Ishikawa (cell line): ENCODE data around the gene MAPK8IP2.

Experiments
- CEBPB ChIP-seq: IDR thresholded peaks from 2 replicates; pipeline ENCODE4 v1.6.1; 2012
- CREB1 ChIP-seq: IDR thresholded peaks from 2 replicates; pipeline ENCODE4 v1.6.1; 2012; ENCODE audit warnings: low read depth
- EGR1 ChIP-seq: IDR thresholded peaks from 2 replicates; pipeline ENCODE4 v1.6.1; 2012
- EP300 ChIP-seq: IDR thresholded peaks from 2 replicates; pipeline ENCODE4 v1.6.1; 2012; ENCODE audit warnings: borderline replicate concordance
- FOXM1 ChIP-seq: IDR thresholded peaks from 2 replicates; pipeline ENCODE4 v1.6.1; 2012; ENCODE audit warnings: low read depth, borderline replicate concordance
- NFIC ChIP-seq: IDR thresholded peaks from 2 replicates; pipeline ENCODE4 v1.6.1; 2012
- RAD21 ChIP-seq: IDR thresholded peaks from 2 replicates; pipeline ENCODE4 v1.6.1; 2012; ENCODE audit warnings: low read depth
- TAF1 ChIP-seq: IDR thresholded peaks from 2 replicates; pipeline ENCODE4 v1.6.1; 2012; ENCODE audit warnings: low read depth, mild to moderate bottlenecking
- TCF12 ChIP-seq: IDR thresholded peaks from 2 replicates; pipeline ENCODE4 v1.6.1; 2012; ENCODE audit warnings: low read depth
- TEAD4 ChIP-seq: IDR thresholded peaks from 2 replicates; pipeline ENCODE4 v1.6.1; 2012
- YY1 ChIP-seq: IDR thresholded peaks from 2 replicates; pipeline ENCODE4 v1.6.1; 2012; ENCODE audit warnings: low read depth
- ZBTB7A ChIP-seq: IDR thresholded peaks from 2 replicates; pipeline ENCODE4 v1.6.1; 2012; ENCODE audit warnings: low read depth
- TF ChIP-seq, protein P1 (sequence below): IDR thresholded peaks from 2 replicates; pipeline ENCODE4 v1.6.1; 2012
- TF ChIP-seq, protein P2 (sequence below): IDR thresholded peaks from 2 replicates; pipeline ENCODE4 v1.6.1; 2012
- TF ChIP-seq, protein P3 (sequence below): IDR thresholded peaks from 2 replicates; pipeline ENCODE4 v1.6.1; 2012; ENCODE audit warnings: low read depth, mild to moderate bottlenecking

MAPK8IP2 gene

DNA sequence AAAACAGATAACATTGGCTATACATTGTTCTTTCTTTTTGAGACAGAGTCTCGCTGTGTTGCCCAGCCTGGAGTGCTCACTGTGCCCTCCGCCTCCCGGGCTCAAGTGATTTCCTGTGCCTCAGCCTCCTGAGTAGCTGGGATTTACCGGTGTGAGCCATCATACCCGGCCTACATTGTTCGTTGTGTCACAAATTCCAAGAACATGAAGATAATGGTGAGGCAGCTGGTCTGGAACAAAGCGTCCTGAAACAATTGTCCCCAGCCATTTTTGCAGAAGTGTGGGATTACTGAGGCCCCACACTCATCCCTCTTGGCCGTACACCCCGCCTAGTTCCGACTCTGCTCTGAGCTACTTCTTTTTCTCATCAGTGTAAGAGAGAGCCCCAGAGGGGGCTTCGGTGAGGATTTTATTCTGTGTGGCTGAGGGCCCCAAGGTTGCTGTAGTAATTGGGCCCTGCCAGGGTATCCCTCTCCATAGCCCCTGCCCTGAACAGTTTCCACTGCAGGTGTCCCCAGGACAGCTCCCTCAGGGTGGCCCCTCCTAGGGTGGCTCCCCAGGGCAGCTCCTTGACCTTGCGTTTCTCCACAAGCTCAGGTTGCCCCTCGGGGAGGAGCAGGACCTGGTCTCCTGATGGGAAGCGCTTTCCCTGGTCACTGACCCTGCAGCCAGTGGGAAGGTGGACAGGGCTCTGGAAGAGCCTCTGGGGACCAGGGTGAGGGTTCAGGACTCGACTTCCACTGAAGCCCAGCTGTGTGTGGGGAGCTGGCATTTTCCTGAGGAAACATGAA is 40.5 kb downstream of the MAPK8IP2 start:
- TF ChIP-seq NFIC (no peak), EP300 (no peak), FOXM1 (no peak), CREB1 (no peak), CEBPB (no peak)
- TF ChIP-seq, protein P1, sequence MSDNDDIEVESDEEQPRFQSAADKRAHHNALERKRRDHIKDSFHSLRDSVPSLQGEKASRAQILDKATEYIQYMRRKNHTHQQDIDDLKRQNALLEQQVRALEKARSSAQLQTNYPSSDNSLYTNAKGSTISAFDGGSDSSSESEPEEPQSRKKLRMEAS: no peak

DNA sequence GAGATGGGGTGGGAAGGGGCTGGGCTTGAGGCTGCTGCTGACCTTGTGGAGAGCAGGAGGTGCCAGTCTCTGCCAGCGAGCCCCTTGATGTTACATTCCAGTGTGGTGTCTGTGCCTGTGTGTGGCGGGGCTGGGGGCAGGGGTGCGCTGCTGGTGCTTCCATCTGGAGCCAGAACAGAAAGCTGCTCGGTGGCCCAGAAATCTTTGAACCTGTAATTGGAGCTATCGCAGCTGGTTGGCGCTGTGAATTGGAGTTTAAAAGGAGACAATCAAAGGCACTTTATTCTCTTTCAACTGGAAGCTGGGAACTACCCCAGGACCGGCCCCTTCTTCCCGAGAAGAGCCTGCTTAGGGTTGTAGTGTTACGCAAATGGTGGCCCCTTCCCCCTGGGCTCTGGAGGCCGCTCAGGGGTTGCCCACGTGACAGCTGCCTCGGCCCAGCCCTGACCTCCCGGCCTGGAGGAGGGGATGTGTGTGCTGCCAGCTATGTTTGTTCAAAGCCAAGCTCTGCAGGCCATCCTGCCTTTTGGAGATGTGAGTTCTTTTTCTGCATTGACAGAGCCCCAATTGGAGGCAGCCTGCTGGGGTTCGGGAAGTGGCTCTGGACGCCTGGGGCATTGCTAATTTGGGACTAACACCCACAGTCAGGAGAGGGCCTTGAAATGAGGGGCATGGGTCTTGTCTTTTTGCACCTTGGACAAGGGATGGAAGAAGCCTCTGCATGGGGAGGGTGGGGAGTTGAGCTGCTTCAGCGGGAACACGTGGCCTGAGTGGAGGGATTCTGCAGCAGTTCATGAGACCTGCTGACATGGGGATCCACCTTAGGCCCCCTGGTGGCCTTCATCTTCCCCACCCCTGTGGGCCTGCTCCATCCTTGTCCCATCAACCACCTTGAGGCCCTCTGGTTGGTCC is 41.4 kb downstream of the MAPK8IP2 start:
- TF ChIP-seq NFIC (no peak), RAD21 (peak; percentile 3; the same call in 1 of the 2 replicates)
- TF ChIP-seq, protein P2, sequence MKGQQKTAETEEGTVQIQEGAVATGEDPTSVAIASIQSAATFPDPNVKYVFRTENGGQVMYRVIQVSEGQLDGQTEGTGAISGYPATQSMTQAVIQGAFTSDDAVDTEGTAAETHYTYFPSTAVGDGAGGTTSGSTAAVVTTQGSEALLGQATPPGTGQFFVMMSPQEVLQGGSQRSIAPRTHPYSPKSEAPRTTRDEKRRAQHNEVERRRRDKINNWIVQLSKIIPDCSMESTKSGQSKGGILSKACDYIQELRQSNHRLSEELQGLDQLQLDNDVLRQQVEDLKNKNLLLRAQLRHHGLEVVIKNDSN: 0 out of 2 replicates have a peak, but pooled peaks have one; percentile 18

DNA sequence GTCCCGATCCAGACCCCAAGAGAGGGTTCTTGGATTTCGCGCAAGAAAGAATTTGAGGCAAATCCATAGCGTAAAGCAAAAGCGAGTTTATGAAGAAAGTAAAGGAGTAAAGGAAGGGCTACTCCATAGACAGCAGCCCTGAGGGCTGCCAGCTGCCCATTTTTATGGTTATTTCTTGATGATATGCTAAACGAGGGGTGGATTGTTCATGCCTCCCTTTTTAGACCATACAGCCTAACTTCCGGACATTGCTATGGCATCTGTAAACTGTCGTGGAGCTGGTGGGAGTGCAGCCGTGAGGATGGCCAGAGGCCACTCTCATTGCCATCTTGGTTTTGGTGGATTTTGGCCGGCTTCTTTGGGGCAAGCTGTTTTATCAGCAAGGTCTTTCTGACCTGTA is 52.7 kb downstream of the MAPK8IP2 start:
- TF ChIP-seq CREB1: no peak
- TF ChIP-seq, protein P1: no peak
- no peak for TF ChIP-seq TEAD4
- TF ChIP-seq YY1: no peak
- TF ChIP-seq FOXM1: no peak
- no peak for TF ChIP-seq TAF1
- TF ChIP-seq EP300: no peak
- TF ChIP-seq, protein P3, sequence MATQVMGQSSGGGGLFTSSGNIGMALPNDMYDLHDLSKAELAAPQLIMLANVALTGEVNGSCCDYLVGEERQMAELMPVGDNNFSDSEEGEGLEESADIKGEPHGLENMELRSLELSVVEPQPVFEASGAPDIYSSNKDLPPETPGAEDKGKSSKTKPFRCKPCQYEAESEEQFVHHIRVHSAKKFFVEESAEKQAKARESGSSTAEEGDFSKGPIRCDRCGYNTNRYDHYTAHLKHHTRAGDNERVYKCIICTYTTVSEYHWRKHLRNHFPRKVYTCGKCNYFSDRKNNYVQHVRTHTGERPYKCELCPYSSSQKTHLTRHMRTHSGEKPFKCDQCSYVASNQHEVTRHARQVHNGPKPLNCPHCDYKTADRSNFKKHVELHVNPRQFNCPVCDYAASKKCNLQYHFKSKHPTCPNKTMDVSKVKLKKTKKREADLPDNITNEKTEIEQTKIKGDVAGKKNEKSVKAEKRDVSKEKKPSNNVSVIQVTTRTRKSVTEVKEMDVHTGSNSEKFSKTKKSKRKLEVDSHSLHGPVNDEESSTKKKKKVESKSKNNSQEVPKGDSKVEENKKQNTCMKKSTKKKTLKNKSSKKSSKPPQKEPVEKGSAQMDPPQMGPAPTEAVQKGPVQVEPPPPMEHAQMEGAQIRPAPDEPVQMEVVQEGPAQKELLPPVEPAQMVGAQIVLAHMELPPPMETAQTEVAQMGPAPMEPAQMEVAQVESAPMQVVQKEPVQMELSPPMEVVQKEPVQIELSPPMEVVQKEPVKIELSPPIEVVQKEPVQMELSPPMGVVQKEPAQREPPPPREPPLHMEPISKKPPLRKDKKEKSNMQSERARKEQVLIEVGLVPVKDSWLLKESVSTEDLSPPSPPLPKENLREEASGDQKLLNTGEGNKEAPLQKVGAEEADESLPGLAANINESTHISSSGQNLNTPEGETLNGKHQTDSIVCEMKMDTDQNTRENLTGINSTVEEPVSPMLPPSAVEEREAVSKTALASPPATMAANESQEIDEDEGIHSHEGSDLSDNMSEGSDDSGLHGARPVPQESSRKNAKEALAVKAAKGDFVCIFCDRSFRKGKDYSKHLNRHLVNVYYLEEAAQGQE: no peak
- no peak for TF ChIP-seq EGR1

DNA sequence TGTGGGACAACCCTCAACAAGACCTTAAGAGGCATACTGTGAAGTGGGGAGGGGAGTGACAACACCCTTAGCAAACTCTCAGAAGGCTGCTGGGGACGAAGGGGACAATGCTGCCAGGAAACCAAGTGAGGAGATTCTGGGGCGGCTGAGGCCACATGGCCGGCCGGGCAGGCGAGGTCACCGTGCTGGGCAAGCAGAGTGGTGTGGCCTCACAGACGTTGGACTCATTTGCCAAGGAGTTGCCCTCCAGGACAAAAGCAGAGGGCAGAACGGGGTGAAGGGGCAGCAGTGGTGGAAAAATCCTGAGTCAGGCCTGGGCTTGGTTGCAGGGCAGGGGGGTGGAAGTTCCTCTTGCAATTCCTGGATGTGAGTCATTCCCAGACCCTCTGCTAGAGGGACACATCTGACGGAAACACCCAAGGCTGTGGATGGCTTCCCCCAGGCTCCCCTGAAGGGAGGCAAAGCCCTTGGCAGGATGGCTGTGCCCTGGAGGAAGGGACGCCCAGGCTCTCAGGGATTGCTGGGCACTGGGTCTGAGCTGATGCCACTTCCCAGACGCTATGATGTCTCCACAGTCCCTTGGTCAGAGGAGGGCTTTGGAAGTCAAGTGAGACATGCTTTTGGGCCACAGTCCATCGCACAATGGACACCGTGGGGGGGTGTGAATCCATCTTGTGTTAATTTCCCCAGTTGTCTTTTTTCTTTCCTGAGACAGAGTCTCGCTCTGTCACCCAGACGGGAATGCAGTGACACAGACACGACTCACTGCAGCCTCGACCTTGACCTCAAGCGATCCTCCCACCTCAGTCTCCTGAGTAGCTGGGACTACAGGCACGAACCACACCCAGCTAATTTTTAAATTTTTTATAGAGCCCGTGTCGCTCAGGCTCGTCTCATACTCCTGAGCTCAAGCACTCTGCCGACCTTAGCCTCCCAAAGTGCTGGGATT is 55.8 kb downstream of the MAPK8IP2 start:
- TF ChIP-seq CREB1: no peak
- TF ChIP-seq, protein P1: no peak
- no peak for TF ChIP-seq ZBTB7A
- TF ChIP-seq EP300: no peak
- no peak for TF ChIP-seq EGR1
- TF ChIP-seq YY1: no peak
- no peak for TF ChIP-seq FOXM1
- no peak for TF ChIP-seq RAD21

DNA sequence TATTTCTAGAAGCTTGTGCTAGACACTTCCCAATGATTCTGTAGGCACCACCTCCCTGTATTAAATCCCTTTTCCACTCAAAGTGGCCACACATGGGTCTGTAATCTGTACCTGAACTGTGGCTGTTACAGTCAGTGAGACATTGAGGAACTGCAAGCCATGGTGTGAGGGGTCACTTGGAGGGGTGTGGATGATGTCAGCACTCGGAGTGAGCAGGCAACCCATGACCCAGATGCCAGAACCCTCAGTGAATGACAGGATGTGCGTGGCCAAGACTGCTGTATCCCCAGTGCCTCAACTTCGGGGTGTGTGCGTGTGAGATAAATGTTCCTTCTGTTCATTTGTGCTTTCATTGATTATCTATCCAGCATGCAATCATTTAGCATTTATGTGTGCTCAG is 57.3 kb downstream of the MAPK8IP2 start:
- no peak for TF ChIP-seq ZBTB7A
- no peak for TF ChIP-seq TCF12
- TF ChIP-seq, protein P3: no peak
- TF ChIP-seq RAD21: no peak
- no peak for TF ChIP-seq TEAD4
- no peak for TF ChIP-seq NFIC
- no peak for TF ChIP-seq FOXM1
- TF ChIP-seq, protein P1: no peak
- TF ChIP-seq CEBPB: no peak
- no peak for TF ChIP-seq EP300
- TF ChIP-seq YY1: no peak
- TF ChIP-seq TAF1: no peak
- TF ChIP-seq, protein P2: no peak
- TF ChIP-seq CREB1: no peak
- no peak for TF ChIP-seq EGR1
